D721Med (cell line): ENCODE results near the gene CDKN1C.

Experiments
- DNase-seq: peaks from one replicate; pipeline ENCODE4 v3.0.0; 2011; ENCODE audit warnings: low spot score; ENCODE audit not compliant: insufficient read length
- FAIRE-seq: peaks from 2 replicates; lab custom pipeline; 2011; peaks lifted over from hg19 to GRCh38; lab: Jason Lieb, UNC
- TF ChIP-seq, protein P1 (sequence below): IDR thresholded peaks from 2 replicates; pipeline ENCODE4 v1.5.1; 2012; ENCODE audit warnings: mild to moderate bottlenecking, control low read depth; ENCODE audit not compliant: insufficient read depth; ENCODE audit errors: missing control alignments

Gene CDKN1C

GRCh38 chr11:2885678-2886081 is at the start of gene CDKN1C:
Gene CDKN1C (minus strand): TSS chr11:2885775. CDS start chr11:2885456, 319 bp downstream.
- DNase-seq (peak; percentile 62), FAIRE-seq (no peak)
- TF ChIP-seq, protein P1, sequence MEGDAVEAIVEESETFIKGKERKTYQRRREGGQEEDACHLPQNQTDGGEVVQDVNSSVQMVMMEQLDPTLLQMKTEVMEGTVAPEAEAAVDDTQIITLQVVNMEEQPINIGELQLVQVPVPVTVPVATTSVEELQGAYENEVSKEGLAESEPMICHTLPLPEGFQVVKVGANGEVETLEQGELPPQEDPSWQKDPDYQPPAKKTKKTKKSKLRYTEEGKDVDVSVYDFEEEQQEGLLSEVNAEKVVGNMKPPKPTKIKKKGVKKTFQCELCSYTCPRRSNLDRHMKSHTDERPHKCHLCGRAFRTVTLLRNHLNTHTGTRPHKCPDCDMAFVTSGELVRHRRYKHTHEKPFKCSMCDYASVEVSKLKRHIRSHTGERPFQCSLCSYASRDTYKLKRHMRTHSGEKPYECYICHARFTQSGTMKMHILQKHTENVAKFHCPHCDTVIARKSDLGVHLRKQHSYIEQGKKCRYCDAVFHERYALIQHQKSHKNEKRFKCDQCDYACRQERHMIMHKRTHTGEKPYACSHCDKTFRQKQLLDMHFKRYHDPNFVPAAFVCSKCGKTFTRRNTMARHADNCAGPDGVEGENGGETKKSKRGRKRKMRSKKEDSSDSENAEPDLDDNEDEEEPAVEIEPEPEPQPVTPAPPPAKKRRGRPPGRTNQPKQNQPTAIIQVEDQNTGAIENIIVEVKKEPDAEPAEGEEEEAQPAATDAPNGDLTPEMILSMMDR: no peak

DNA sequence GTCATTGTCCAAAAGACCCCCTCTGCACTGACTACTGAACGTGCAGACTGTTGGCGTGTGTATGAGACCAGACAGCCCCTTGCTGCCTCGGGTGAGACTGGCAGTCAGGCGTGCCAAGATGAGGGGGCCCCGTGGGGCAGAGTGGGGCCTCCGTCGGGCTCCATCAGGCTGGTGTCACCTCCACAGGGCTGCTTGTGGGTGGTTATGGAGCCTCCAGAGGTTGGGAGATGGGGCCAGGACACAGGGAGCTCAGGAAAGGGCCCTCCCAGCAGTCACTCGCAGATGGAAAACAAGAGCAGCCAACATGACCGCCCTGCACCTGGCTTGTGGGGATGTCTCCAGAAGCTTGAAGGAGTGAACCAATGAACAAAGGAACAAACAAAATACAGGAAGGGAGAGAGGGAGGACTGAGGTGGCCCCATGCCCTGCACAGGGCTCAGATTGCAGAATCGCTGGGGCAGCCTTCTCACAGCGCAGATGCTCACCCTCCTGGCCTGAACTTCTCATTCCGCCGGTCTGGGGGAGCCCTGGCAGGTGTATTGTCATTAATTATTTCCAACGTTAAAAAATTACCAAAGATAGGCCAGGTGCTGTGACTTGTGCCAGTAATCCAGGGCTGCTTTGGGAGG is 49.1 kb upstream of the CDKN1C start:
- TF ChIP-seq, protein P1: no peak
- no peak for FAIRE-seq

DNA sequence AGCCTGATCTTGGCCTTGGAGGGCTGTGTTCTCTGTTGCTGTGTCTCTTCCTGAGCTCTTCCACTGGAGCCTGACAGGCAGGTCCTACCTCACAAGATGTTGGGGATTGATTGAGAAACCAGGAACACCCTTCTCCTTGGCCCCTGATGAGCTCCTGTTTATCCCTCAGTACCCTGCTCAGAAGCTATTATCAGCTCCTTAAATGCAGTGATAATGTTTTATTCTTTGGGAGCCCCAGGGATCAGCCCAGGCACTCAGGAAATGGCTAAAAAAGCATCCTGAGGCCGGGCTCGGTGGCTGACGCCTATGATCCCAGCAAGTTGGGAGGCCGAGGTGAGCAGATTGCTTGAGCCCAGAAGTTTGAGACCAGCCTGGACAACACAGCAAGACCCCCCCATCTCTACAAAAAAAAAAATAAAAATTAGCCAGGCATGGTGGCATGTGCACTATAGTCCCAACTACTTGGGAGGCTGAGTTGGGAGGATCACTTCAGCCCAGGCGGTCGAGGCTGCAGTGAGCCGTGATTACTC is 48.5 kb upstream of the CDKN1C start:
- FAIRE-seq (no peak), DNase-seq (no peak)
- TF ChIP-seq, protein P1: no peak

More for the DNA sequence above, 49.1 kb upstream of the CDKN1C start:
- no peak for DNase-seq

- no peak for FAIRE-seq
- TF ChIP-seq, protein P1: no peak
- no peak for DNase-seq
Measured at GRCh38 chr11:2933375-2934020, 47.9 kb upstream of the CDKN1C start.

DNA sequence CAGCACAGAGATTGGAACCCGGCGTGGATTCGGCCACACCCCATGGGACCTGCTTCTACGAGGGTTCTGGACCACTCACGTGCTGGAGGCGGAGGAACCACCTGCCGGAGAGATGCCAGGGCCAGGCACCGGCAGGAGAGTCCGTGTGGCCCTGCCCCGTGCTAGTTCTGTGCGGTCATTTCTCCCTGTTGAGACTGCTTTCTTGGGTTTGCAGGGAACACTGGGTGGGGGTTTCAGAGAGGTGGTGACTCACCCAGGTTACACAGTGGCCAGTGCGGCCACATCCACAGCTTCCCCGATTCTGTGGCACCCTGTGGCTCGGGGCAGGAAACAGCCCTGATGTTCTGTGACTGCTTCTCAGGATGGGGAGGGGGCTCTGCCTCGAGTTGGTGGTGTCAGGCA is 47.3 kb upstream of the CDKN1C start:
- no peak for FAIRE-seq
- DNase-seq: no peak

DNA sequence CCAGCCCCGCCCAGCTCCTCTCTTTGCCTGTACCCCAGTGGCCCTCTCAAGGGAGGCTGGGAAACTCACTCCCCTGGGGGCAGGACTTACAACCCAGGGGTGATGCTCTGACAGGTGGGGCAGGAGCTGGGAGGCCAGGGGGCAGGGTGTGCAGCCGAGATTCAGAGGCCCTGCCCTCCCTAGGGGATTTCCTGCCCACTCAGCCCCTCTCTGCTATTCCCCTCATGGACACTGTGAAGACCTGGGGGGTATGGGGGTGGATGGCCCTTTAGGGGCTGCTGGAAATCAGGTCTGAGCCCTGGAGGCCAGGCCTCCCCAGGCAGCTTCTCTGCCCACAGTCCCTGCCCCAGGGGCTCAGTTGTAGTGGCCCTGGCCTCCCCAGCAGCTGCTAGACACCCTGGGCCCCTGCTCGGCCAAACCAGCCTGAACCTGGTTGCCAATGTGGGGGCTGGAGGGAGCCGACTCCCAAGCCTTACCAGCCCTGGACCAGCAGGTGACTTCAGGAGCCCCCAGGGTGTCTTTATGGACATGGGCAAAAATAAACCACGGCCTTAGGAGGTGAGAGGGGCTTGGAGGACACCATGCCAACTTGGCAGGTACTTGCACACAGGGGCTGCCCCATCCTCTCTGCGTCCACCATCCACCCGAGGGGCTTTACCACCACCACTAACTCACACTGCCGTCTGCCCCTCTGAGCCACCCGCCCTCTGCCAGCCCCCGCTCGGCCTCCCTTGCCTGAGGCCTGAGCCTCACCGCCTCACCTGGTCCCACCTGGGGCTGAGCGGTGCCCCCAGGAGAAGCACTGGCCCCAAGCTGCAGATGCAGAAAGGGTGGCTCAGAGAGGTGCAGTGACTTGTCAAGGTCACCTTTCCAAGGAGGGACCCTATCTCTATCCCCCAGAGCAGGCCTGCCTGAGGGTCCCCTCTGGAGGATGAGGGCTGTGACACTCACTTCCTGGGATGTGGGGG is 46.5 kb upstream of the CDKN1C start:
- DNase-seq: no peak
- TF ChIP-seq, protein P1: no peak
- FAIRE-seq: no peak

More for the DNA sequence above, 47.3 kb upstream of the CDKN1C start:
- TF ChIP-seq, protein P1: no peak
